ENCODE results near the gene TSHR. TPM values are rescaled to one million over a fixed set of nuclear protein-coding genes. Genes with fewer than 3 reads are reported as not detected.

TSHR gene
- total RNA-seq, 1 experiment from 2014 or later, result not detected

DNA sequence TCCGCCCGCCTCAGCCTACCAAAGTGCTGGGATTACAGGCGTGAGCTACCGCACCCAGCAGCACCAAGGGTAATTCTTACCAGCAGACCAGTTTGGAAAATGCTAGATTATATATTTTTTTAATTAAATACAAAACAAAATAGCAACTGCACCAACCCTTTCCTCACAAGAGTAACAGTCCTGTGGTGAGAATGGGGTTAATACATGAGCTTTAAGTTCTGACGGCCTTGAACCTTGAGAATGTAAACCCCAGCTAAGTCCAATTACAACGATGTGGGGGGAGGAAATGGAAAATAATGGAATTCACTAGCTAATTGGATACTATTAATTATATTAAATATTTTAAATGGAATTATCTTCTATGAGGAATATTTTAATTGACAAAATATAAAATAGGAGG lies 183.0 kb downstream of the TSHR start:
- no peak overlapping the region for H3K4ac ChIP-seq (ENCODE audit: low read depth, low read length)
- no peak overlapping the region for H2BK12ac ChIP-seq (ENCODE audit: insufficient read length, low read depth, low read length)

More for the DNA sequence above, 183.0 kb downstream of the TSHR start:
- Histone ChIP-seq H3K18ac (ENCODE audit: insufficient read length, low read depth, low read length) (no peak overlapping the region), H3K79me2 (ENCODE audit: insufficient read depth, low read length) (no peaks in the 10 kb centered on the region), H2BK5ac (ENCODE audit: insufficient read length, low read length) (no peak overlapping the region), H4K20me1 (ENCODE audit: control insufficient read depth, insufficient read depth, insufficient read length) (no peaks in the 10 kb centered on the region), H2AK5ac (ENCODE audit: insufficient read length, low read length) (no peak overlapping the region), H3K9me3 (ENCODE audit: control insufficient read depth, low read depth, low read length) (no peaks in the 10 kb centered on the region), H2AFZ (ENCODE audit: low read length) (no peak overlapping the region), H3K4me2 (ENCODE audit: insufficient read depth, insufficient read length, low read length) (no peak overlapping the region), H3K27me3 (ENCODE audit: insufficient read depth, low read length) (no peaks in the 10 kb centered on the region), H4K8ac (replicated peaks; ENCODE audit: insufficient read length, low read depth, low read length) (no peak overlapping the region), H2BK15ac (ENCODE audit: low read depth, low read length) (no peak overlapping the region), H3K23ac (ENCODE audit: insufficient read length, low read depth, low read length) (no peak overlapping the region), H3K14ac (ENCODE audit: insufficient read depth, low read length) (no peak overlapping the region), H3K27ac (ENCODE audit: insufficient read length, low read depth, low read length) (no peak overlapping the region), H3K9ac (ENCODE audit: extremely low read depth, insufficient read length, low read length) (no peak overlapping the region), H4K5ac (ENCODE audit: insufficient read length, low read depth, low read length) (no peak overlapping the region), H3K79me1 (ENCODE audit: insufficient read depth, low read depth, low read length, poor library complexity, severe bottlenecking) (no peaks in the 10 kb centered on the region), H3K23me2 (ENCODE audit: insufficient read length, low read depth, low read length, poor library complexity, severe bottlenecking) (no peaks in the 10 kb centered on the region), H2BK120ac (ENCODE audit: low read depth, low read length, poor library complexity, severe bottlenecking) (no peak overlapping the region), H3T11ph (ENCODE audit: low read length) (no peak overlapping the region), H2BK20ac (ENCODE audit: low read depth, low read length, poor library complexity, severe bottlenecking) (no peak overlapping the region), H3K56ac (ENCODE audit: insufficient read length, low read depth, low read length) (no peak overlapping the region), H4K91ac (ENCODE audit: insufficient read length, low read depth, low read length) (no peak overlapping the region), H3K4me1 (ENCODE audit: insufficient read depth, low read length) (no peaks in the 10 kb centered on the region)
- Mint-ChIP-seq H3K9me3 (no peaks in the 10 kb centered on the region), H3K27ac (no peak overlapping the region), H3K4me1 (no peaks in the 10 kb centered on the region), H3K4me3 (no peak overlapping the region), H3K36me3 (ENCODE audit: insufficient read depth in 1 of 3, low read depth in 3 of 3) (no peaks in the 10 kb centered on the region), H3K27me3 (ENCODE audit: low read depth) (no peaks in the 10 kb centered on the region)
- TF ChIP-seq, protein P1, sequence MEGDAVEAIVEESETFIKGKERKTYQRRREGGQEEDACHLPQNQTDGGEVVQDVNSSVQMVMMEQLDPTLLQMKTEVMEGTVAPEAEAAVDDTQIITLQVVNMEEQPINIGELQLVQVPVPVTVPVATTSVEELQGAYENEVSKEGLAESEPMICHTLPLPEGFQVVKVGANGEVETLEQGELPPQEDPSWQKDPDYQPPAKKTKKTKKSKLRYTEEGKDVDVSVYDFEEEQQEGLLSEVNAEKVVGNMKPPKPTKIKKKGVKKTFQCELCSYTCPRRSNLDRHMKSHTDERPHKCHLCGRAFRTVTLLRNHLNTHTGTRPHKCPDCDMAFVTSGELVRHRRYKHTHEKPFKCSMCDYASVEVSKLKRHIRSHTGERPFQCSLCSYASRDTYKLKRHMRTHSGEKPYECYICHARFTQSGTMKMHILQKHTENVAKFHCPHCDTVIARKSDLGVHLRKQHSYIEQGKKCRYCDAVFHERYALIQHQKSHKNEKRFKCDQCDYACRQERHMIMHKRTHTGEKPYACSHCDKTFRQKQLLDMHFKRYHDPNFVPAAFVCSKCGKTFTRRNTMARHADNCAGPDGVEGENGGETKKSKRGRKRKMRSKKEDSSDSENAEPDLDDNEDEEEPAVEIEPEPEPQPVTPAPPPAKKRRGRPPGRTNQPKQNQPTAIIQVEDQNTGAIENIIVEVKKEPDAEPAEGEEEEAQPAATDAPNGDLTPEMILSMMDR (conservative IDR thresholded peaks at IDR 0.05), result no peak
- WGBS (ENCODE audit: extremely low coverage, insufficient read length, low lambda C conversion rate), result no CpG with 5 or more reads among the region's 6 CpGs
- DNase-seq, result no peak

All from H9 (cell line).